ENCODE measurements around the gene OR2D2.

DNA sequence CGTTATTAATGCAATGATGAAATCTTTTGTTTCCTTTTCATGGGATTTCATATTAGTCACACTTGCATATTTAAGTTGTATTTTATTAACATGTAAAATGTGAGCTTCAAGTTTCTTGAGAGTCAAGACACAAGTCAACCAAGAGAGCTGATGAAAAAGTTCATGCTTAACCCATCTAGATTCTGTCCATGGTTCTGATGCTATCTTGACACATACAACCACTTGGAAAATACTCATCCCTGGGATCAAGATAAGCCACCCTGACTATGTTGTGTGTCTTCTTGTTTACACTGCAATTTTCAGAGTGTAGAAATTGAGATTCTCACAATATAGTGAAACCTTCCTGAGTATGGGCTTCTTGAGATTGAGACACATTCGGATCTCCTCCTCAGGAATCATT lies 16.5 kb downstream of the OR2D2 start:
- TF ChIP-seq EZH2 (IDR thresholded peaks at IDR 0.05; ENCODE audit: borderline replicate concordance, control insufficient read depth, low read depth, low read length) (no peak), NR2C1 (IDR thresholded peaks at IDR 0.05) (no peak), RAD21 (IDR thresholded peaks at IDR 0.05; ENCODE audit: insufficient read depth, low read depth, low read length) (no peak)

Measured in GM12878 (cell line).